WTC11 (cell line): ENCODE data around the gene ADAM12. TPM values are rescaled to one million over a fixed set of nuclear protein-coding genes. Genes with fewer than 3 reads are reported as not detected.

Experiments
- ATAC-seq: fragments of 200-7000 bp; cut with Tn5 transposase; 2 replicates; pipeline ENCODE4 v1.10.0; 2021; ENCODE audit warnings: mild to moderate bottlenecking, moderate library complexity
- CTCF ChIA-PET: fragments of 300-600 bp; sonication (Branson Sonifier 250); formaldehyde crosslinking; loops from one replicate; lab custom pipeline; 2021; ENCODE audit warnings: antibody characterized with exemption; lab: Charles Lee
- POLR2A ChIA-PET: fragments of 350-600 bp; sonication (Branson Sonifier 250); formaldehyde crosslinking; loops from one replicate; lab custom pipeline; 2021; ENCODE audit warnings: antibody characterized with exemption; lab: Charles Lee
- DNase-seq: peaks from one replicate; pipeline ENCODE4 v3.0.0; 2021; ENCODE audit warnings: low spot score
- H3K27ac Mint-ChIP-seq: 2 replicates; pipeline ENCODE4 v1.8.0; 2021; ENCODE audit warnings: mixed read lengths
- H3K27me3 Mint-ChIP-seq: 2 replicates; pipeline ENCODE4 v1.8.0; 2021; ENCODE audit warnings: low read depth, mild to moderate bottlenecking, moderate library complexity, mixed read lengths
- H3K36me3 Mint-ChIP-seq: 2 replicates; pipeline ENCODE4 v1.8.0; 2021; ENCODE audit warnings: mixed read lengths
- H3K4me1 Mint-ChIP-seq: 2 replicates; pipeline ENCODE4 v1.8.0; 2022; ENCODE audit warnings: mixed read lengths
- H3K4me3 Mint-ChIP-seq: 2 replicates; pipeline ENCODE4 v1.8.0; 2021; ENCODE audit warnings: mild to moderate bottlenecking, moderate library complexity, mixed read lengths
- H3K9me3 Mint-ChIP-seq: 2 replicates; pipeline ENCODE4 v1.8.0; 2021; ENCODE audit warnings: mixed read lengths
- ESRRA ChIP-seq: sonication (generic); formaldehyde crosslinking; IDR thresholded peaks from 2 replicates; pipeline ENCODE4 v1.8.1; 2022; ENCODE audit warnings: mild to moderate bottlenecking, missing genetic modification reagents, borderline replicate concordance
- KAT7 ChIP-seq: sonication (generic); formaldehyde crosslinking; IDR thresholded peaks from 2 replicates; pipeline ENCODE4 v1.8.1; 2023; ENCODE audit warnings: missing genetic modification reagents, mild to moderate bottlenecking, borderline replicate concordance
- SMAD4 ChIP-seq: sonication (generic); formaldehyde crosslinking; IDR thresholded peaks from 2 replicates; pipeline ENCODE4 v1.8.0; 2022; ENCODE audit warnings: mild to moderate bottlenecking, missing genetic modification reagents
- TEAD1 ChIP-seq: sonication (generic); formaldehyde crosslinking; IDR thresholded peaks from 2 replicates; pipeline ENCODE4 v1.8.0; 2022; ENCODE audit warnings: mild to moderate bottlenecking, missing genetic modification reagents
- TP53 ChIP-seq: sonication (generic); formaldehyde crosslinking; IDR thresholded peaks from 2 replicates; pipeline ENCODE4 v1.8.1; 2023; ENCODE audit warnings: mild to moderate bottlenecking, missing genetic modification reagents
- ZNF423 ChIP-seq: fragments of 250-450 bp; sonication (Bioruptor Pico); IDR thresholded peaks from 2 replicates; pipeline ENCODE4 v2.1.2; 2022; ENCODE audit warnings: mild to moderate bottlenecking, moderate library complexity
- total RNA-seq: library from RNA; stranded (reverse); gene quantifications from 3 replicates; pipeline ENCODE4 v1.2.3, GENCODE V29; 2021
- TF ChIP-seq, protein P1 (sequence below): sonication (generic); formaldehyde crosslinking; IDR thresholded peaks from 2 replicates; pipeline ENCODE4 v1.8.0; 2023; ENCODE audit warnings: missing genetic modification reagents, mild to moderate bottlenecking, borderline replicate concordance
- TF ChIP-seq, protein P2 (sequence below): sonication (generic); formaldehyde crosslinking; IDR thresholded peaks from 2 replicates; pipeline ENCODE4 v1.8.0; 2022; ENCODE audit warnings: mild to moderate bottlenecking, missing genetic modification reagents
- TF ChIP-seq, protein P3 (sequence below): fragments of 250-450 bp; sonication (Bioruptor Pico); IDR thresholded peaks from 2 replicates; pipeline ENCODE4 v1.9.0; 2021; ENCODE audit warnings: mild to moderate bottlenecking, borderline replicate concordance
- TF ChIP-seq, protein P4 (sequence below): sonication (generic); formaldehyde crosslinking; IDR thresholded peaks from 2 replicates; pipeline ENCODE4 v1.8.1; 2022; ENCODE audit warnings: mild to moderate bottlenecking, moderate library complexity, missing genetic modification reagents
- TF ChIP-seq, protein P5 (sequence below): fragments of 250-450 bp; sonication (Bioruptor Pico); IDR thresholded peaks from 2 replicates; pipeline ENCODE4 v1.8.0; 2021; ENCODE audit warnings: mild to moderate bottlenecking
- TF ChIP-seq, protein P6 (sequence below): sonication (generic); formaldehyde crosslinking; IDR thresholded peaks from 2 replicates; pipeline ENCODE4 v1.8.1; 2022; ENCODE audit warnings: missing genetic modification reagents, borderline replicate concordance

The ADAM12 gene
- total RNA-seq, 1 experiment from 2014 or later = 0.22 TPM

DNA sequence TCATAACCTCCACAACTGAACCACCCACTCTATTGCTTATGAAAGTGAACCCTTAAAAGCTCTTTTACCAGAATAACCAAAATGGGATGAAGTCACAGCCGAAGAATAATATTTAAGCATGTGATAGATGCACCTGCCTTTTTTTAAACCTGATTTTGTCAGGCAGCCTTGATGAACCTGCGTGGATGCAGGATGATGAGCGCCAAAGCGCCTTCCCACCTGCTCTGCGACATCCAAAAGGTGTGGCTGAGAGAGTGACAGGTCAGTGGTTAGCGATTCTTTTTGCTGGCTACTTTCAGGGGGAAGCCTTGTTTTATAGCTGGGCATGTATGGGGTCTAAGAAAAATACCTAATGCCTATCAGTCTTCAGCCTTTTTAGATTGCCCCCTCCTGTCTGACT, 334.1 kb downstream of the ADAM12 start:
- TF ChIP-seq, protein P1, sequence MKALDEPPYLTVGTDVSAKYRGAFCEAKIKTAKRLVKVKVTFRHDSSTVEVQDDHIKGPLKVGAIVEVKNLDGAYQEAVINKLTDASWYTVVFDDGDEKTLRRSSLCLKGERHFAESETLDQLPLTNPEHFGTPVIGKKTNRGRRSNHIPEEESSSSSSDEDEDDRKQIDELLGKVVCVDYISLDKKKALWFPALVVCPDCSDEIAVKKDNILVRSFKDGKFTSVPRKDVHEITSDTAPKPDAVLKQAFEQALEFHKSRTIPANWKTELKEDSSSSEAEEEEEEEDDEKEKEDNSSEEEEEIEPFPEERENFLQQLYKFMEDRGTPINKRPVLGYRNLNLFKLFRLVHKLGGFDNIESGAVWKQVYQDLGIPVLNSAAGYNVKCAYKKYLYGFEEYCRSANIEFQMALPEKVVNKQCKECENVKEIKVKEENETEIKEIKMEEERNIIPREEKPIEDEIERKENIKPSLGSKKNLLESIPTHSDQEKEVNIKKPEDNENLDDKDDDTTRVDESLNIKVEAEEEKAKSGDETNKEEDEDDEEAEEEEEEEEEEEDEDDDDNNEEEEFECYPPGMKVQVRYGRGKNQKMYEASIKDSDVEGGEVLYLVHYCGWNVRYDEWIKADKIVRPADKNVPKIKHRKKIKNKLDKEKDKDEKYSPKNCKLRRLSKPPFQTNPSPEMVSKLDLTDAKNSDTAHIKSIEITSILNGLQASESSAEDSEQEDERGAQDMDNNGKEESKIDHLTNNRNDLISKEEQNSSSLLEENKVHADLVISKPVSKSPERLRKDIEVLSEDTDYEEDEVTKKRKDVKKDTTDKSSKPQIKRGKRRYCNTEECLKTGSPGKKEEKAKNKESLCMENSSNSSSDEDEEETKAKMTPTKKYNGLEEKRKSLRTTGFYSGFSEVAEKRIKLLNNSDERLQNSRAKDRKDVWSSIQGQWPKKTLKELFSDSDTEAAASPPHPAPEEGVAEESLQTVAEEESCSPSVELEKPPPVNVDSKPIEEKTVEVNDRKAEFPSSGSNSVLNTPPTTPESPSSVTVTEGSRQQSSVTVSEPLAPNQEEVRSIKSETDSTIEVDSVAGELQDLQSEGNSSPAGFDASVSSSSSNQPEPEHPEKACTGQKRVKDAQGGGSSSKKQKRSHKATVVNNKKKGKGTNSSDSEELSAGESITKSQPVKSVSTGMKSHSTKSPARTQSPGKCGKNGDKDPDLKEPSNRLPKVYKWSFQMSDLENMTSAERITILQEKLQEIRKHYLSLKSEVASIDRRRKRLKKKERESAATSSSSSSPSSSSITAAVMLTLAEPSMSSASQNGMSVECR = no peak
- no peak for TF ChIP-seq KAT7 (CRISPR knock-in tag)
- TF ChIP-seq, protein P2, sequence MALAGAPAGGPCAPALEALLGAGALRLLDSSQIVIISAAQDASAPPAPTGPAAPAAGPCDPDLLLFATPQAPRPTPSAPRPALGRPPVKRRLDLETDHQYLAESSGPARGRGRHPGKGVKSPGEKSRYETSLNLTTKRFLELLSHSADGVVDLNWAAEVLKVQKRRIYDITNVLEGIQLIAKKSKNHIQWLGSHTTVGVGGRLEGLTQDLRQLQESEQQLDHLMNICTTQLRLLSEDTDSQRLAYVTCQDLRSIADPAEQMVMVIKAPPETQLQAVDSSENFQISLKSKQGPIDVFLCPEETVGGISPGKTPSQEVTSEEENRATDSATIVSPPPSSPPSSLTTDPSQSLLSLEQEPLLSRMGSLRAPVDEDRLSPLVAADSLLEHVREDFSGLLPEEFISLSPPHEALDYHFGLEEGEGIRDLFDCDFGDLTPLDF (CRISPR knock-in tag) = no peak
- no peak for TF ChIP-seq TP53 (CRISPR knock-in tag)
- TF ChIP-seq, protein P3, sequence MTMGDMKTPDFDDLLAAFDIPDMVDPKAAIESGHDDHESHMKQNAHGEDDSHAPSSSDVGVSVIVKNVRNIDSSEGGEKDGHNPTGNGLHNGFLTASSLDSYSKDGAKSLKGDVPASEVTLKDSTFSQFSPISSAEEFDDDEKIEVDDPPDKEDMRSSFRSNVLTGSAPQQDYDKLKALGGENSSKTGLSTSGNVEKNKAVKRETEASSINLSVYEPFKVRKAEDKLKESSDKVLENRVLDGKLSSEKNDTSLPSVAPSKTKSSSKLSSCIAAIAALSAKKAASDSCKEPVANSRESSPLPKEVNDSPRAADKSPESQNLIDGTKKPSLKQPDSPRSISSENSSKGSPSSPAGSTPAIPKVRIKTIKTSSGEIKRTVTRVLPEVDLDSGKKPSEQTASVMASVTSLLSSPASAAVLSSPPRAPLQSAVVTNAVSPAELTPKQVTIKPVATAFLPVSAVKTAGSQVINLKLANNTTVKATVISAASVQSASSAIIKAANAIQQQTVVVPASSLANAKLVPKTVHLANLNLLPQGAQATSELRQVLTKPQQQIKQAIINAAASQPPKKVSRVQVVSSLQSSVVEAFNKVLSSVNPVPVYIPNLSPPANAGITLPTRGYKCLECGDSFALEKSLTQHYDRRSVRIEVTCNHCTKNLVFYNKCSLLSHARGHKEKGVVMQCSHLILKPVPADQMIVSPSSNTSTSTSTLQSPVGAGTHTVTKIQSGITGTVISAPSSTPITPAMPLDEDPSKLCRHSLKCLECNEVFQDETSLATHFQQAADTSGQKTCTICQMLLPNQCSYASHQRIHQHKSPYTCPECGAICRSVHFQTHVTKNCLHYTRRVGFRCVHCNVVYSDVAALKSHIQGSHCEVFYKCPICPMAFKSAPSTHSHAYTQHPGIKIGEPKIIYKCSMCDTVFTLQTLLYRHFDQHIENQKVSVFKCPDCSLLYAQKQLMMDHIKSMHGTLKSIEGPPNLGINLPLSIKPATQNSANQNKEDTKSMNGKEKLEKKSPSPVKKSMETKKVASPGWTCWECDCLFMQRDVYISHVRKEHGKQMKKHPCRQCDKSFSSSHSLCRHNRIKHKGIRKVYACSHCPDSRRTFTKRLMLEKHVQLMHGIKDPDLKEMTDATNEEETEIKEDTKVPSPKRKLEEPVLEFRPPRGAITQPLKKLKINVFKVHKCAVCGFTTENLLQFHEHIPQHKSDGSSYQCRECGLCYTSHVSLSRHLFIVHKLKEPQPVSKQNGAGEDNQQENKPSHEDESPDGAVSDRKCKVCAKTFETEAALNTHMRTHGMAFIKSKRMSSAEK (CRISPR knock-in tag) = no peak
- TF ChIP-seq, protein P4, sequence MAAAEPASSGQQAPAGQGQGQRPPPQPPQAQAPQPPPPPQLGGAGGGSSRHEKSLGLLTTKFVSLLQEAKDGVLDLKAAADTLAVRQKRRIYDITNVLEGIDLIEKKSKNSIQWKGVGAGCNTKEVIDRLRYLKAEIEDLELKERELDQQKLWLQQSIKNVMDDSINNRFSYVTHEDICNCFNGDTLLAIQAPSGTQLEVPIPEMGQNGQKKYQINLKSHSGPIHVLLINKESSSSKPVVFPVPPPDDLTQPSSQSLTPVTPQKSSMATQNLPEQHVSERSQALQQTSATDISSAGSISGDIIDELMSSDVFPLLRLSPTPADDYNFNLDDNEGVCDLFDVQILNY (CRISPR knock-in tag) = no peak
- no peak for TF ChIP-seq SMAD4
- TF ChIP-seq TEAD1 (CRISPR knock-in tag) = no peak
- TF ChIP-seq ZNF423 (CRISPR knock-in tag) = no peak
- TF ChIP-seq ESRRA (CRISPR knock-in tag) = no peak
- TF ChIP-seq, protein P5, sequence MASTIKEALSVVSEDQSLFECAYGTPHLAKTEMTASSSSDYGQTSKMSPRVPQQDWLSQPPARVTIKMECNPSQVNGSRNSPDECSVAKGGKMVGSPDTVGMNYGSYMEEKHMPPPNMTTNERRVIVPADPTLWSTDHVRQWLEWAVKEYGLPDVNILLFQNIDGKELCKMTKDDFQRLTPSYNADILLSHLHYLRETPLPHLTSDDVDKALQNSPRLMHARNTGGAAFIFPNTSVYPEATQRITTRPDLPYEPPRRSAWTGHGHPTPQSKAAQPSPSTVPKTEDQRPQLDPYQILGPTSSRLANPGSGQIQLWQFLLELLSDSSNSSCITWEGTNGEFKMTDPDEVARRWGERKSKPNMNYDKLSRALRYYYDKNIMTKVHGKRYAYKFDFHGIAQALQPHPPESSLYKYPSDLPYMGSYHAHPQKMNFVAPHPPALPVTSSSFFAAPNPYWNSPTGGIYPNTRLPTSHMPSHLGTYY (CRISPR knock-in tag) = no peak
- POLR2A ChIA-PET = no interaction called here

DNA sequence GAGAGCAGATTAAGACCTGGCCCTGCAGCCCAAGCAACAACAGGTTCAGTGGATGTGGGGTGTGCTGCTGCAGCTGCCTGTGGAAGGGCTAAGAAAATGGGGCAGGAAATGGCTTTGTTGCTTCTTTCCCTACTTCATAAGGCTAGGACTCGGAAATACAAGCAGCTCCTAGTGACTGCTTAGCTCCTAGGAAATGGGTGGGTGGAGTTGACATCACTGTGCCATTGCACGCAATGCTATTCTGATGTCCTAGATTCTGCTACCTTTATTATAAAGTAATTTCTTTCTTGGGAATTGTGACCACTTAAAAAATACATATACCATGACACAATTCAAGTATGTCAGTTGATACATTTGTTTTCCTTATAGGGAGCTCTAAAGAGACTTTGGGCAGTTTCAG, 336.1 kb downstream of the ADAM12 start:
- H3K9me3 Mint-ChIP-seq = peaks cover 4% of the 10 kb centered on the region; the same call in 1 of the 2 replicates
- DNase-seq (no peak), ATAC-seq (no peak)
- no peak overlapping the region for H3K4me3 Mint-ChIP-seq
- no peaks in the 10 kb centered on the region for H3K4me1 Mint-ChIP-seq
- H3K36me3 Mint-ChIP-seq = no peaks in the 10 kb centered on the region
- TF ChIP-seq, protein P6, sequence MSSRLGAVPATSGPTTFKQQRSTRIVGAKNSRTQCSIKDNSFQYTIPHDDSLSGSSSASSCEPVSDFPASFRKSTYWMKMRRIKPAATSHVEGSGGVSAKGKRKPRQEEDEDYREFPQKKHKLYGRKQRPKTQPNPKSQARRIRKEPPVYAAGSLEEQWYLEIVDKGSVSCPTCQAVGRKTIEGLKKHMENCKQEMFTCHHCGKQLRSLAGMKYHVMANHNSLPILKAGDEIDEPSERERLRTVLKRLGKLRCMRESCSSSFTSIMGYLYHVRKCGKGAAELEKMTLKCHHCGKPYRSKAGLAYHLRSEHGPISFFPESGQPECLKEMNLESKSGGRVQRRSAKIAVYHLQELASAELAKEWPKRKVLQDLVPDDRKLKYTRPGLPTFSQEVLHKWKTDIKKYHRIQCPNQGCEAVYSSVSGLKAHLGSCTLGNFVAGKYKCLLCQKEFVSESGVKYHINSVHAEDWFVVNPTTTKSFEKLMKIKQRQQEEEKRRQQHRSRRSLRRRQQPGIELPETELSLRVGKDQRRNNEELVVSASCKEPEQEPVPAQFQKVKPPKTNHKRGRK (CRISPR knock-in tag) = no peak
- ChIA-PET CTCF (no interaction called here), POLR2A (no interaction called here)
- H3K27ac Mint-ChIP-seq = no peak overlapping the region
- H3K27me3 Mint-ChIP-seq = no peaks in the 10 kb centered on the region

More for the DNA sequence above, 334.1 kb downstream of the ADAM12 start:
- no peaks in the 10 kb centered on the region for H3K36me3 Mint-ChIP-seq
- H3K4me3 Mint-ChIP-seq = no peak overlapping the region
- no peaks in the 10 kb centered on the region for H3K27me3 Mint-ChIP-seq
- H3K9me3 Mint-ChIP-seq = no peaks in the 10 kb centered on the region
- ATAC-seq (no peak), DNase-seq (no peak)
- CTCF ChIA-PET = no interaction called here
- H3K27ac Mint-ChIP-seq = no peak overlapping the region
- H3K4me1 Mint-ChIP-seq = peaks cover 11% of the 10 kb centered on the region
